GM19035 (cell line): Measurements from ENCODE around the gene RIPK4.
"Not testable (repeated sequence)": the region's sequence is repeated elsewhere in the genome, so short reads cannot be mapped to it uniquely, and the experiment has no call there.

Experiments used
- ATAC-seq: cut with Tn5 transposase; IDR thresholded peaks from one replicate; pipeline ENCODE4 v1.9.1; 2021; ENCODE audit not compliant: unreplicated experiment

Gene RIPK4

GRCh38 chr21:41741253-41742072, 25.4 kb downstream of the RIPK4 start:
- no peak for ATAC-seq

- no peak for ATAC-seq
Measured at GRCh38 chr21:41740604-41741252, 26.1 kb downstream of the RIPK4 start.

- ATAC-seq = no peak
Measured at GRCh38 chr21:41739936-41740335, 26.9 kb downstream of the RIPK4 start.

DNA sequence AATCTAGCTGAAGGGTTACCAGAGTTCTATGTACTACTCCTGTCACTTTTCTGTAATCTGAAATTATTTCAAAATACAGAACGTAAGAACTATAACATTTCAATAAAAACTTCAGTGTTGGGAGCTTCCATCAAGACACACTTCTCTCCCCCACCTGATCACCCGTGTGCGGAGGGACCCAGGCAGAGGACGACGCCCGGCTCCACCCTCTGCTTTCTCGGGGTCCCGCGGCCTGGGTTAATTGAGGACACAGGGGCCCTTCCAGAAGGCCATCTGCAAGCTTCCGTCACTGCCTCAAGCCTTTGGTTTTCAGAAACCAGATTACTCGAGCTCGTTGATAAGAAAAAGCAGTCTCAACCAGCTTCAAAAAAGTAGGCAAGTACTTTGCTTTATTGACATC, 27.8 kb downstream of the RIPK4 start:
- ATAC-seq = no peak

- ATAC-seq = no peak
Measured at GRCh38 chr21:41737651-41738324, 29.1 kb downstream of the RIPK4 start.

GRCh38 chr21:41736423-41736822, 30.4 kb downstream of the RIPK4 start:
- no peak for ATAC-seq

- no peak for ATAC-seq
Measured at GRCh38 chr21:41733951-41734689, 32.7 kb downstream of the RIPK4 start.

DNA sequence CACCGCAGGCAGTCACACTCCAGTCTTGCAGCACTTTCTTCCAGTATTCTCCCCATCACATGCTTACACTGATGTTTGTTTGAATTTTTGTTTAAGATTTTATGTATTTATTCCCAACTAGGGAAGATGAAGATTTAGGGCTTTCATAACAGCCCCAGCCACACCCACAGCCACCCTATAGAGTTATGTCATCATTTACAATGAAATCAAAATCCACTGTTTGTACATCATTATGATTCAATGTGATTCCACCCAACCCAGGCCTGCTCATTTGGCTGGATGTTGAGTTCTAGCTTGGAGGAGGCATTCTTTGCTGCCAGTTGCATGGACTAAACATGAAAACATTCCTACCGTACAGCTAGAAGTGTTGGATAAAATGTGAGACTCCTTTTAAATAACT, 35.8 kb downstream of the RIPK4 start:
- ATAC-seq = no peak

GRCh38 chr21:41730367-41730765, 36.5 kb downstream of the RIPK4 start:
- no peak for ATAC-seq

GRCh38 chr21:41729701-41730366, 37.0 kb downstream of the RIPK4 start:
- no peak for ATAC-seq

DNA sequence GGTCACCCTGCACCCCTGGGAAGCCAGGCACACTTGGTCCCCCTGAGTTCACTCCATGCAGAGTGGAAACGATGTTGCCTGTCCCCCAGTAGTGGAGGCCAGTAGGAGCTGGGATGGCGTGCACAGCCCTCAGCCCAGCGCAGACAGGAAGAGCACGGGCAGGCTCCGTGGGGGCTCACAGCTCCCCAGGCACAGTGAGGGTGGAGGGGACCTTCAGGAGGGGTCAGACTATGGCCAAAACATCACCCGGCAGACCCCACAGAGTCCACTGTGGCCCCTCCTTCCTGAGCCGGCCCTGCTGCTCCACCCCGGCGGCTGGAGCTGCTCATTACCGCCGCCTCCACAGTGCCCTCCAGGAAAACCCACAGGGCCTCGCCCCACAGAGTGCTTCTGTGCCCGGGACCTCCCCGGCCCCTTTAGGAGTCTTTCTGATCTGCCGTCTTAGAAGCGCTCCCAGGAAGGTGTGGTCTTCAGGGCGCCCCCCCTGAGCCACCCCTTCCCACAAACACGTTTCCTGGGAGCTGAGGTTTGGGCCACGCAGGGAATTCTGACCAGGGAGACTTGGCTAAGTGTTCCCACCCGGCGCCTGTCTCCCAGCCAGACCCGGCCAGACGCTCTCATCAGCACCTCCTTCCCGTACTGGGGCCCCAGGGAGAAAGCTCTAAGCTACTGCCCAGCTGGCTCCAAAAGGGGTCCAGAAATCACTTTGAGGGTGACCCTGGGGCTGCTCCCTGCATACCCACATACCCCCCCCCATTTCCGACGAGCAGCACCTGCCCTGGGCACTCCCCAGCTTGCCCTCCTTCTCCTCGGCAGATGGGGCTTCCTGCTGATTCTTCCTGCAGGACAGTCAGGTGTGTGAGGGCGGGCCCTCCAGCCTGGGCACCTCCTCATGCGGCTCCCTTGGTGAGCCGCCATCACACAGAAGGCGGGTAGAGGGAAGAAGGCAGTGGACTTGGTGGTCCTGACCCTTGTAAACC, 38.8 kb downstream of the RIPK4 start:
- no peak for ATAC-seq

GRCh38 chr21:41726970-41727783, 39.7 kb downstream of the RIPK4 start:
- ATAC-seq = no peak

DNA sequence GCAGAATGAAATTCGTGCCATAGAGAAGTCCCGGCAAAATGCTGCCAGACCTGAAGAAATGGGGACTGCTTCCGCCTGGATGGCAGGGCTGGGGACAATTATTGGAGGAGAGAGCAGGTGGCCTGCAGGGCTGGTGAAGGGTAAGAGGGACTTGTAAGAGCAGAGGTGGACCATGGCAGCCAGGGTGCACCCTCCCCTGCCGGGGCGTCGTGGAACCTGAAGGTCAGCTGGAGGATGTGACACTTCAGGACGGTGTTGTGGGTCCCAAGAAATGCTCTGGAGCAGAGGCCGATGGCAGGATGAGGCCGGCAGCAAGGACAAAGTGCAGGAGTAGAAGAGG, 40.3 kb downstream of the RIPK4 start:
- ATAC-seq = no peak

DNA sequence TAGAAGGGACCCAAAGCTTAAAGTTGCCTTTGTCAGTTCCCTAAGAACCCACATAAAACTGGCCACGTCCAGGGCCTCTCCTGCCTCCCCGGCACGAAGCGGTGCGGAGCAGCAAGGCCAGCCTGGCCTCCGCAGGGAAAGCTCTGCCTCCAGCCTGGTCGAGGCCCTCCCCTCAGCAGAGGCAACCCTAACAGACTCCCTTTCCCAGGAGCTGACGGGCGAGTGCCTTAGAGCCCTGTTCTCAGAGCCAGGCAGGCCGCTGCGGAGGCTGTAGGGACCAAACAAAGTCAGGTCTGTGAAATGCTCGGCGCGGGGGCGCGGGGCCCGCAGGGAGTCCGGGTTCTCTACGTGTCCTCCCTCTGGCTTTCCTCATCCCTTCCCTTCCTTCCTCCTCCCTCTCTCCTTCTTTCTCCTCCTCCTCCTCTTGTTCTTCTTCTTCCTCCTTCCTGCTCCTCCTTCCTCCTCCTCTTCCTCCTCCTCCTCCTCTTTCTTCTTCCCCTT, 40.7 kb downstream of the RIPK4 start:
- no peak for ATAC-seq

DNA sequence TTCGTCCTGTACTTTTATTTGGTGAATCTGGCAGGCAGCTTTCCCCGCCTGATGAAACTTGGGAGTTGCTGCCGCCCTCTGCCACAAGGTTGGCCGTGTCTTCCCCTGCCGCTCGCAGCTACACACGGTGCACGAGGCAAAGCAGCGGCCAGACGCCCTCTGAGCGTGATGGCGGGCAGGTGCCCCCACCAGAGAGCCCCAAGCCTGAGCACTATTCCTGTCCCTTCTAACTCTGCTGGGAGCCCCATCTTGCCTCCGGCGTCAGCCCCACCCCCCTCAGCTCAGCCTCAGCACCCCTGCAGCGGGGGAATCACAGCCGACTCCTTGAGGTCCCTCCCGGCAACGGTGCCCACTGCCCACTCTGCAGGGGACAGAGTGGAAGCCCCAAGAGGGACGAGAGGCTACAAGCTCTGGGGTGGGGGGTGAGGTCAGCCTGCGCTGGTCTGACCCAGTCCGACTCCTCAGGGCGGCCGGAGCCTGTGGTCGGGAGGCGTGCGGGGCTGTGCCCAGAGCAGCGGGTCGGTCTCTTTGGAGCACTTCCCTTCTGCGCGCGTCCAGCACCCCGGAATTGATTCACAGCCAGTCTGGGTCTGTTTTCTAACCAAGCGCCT, 41.3 kb downstream of the RIPK4 start:
- ATAC-seq = no peak

GRCh38 chr21:41723835-41724234, 43.0 kb downstream of the RIPK4 start:
- ATAC-seq = not testable (repeated sequence)

GRCh38 chr21:41722052-41723018, 44.5 kb downstream of the RIPK4 start:
- ATAC-seq = no peak
